ENCODE data around the gene SNX22.

The SNX22 gene

GRCh38 chr15:64191971-64192830, 40.7 kb downstream of the SNX22 start:
- no peaks in the 10 kb centered on the region for H3K36me3 ChIP-seq (ENCODE audit: insufficient read depth, low read depth, low read length)
- H3K27ac ChIP-seq (ENCODE audit: low read length): no peak overlapping the region
- H3K4me1 ChIP-seq (ENCODE audit: insufficient read depth, low read length): no peaks in the 10 kb centered on the region
- no peaks in the 10 kb centered on the region for H3K9me3 ChIP-seq (ENCODE audit: insufficient read depth, low read depth, low read length)
- H3K9ac ChIP-seq (ENCODE audit: low read depth, low read length): no peak overlapping the region
- no peaks in the 10 kb centered on the region for H3K27me3 ChIP-seq (ENCODE audit: insufficient read depth, low read length)
- no peak overlapping the region for H3K4me3 ChIP-seq (ENCODE audit: low read length)

GRCh38 chr15:64193971-64194370, 42.4 kb downstream of the SNX22 start:
- Histone ChIP-seq H3K4me3 (ENCODE audit: low read length) (no peak overlapping the region), H3K27me3 (ENCODE audit: insufficient read depth, low read length) (no peaks in the 10 kb centered on the region), H3K27ac (ENCODE audit: low read length) (no peak overlapping the region), H3K9ac (ENCODE audit: low read depth, low read length) (no peak overlapping the region), H3K4me1 (ENCODE audit: insufficient read depth, low read length) (no peaks in the 10 kb centered on the region), H3K9me3 (ENCODE audit: insufficient read depth, low read depth, low read length) (no peaks in the 10 kb centered on the region), H3K36me3 (ENCODE audit: insufficient read depth, low read depth, low read length) (no peaks in the 10 kb centered on the region)

GRCh38 chr15:64197425-64197824, 45.9 kb downstream of the SNX22 start:
- H3K9me3 ChIP-seq (ENCODE audit: insufficient read depth, low read depth, low read length): no peaks in the 10 kb centered on the region
- H3K4me3 ChIP-seq (ENCODE audit: low read length): no peak overlapping the region
- no peaks in the 10 kb centered on the region for H3K27me3 ChIP-seq (ENCODE audit: insufficient read depth, low read length)
- no peak overlapping the region for H3K9ac ChIP-seq (ENCODE audit: low read depth, low read length)
- H3K4me1 ChIP-seq (ENCODE audit: insufficient read depth, low read length): no peaks in the 10 kb centered on the region
- peaks cover 6% of the 10 kb centered on the region; the same call in 1 of the 2 replicates for H3K36me3 ChIP-seq (ENCODE audit: insufficient read depth, low read depth, low read length)
- no peak overlapping the region for H3K27ac ChIP-seq (ENCODE audit: low read length)

GRCh38 chr15:64205202-64205601, 53.7 kb downstream of the SNX22 start:
- no peak overlapping the region for H3K9ac ChIP-seq (ENCODE audit: low read depth, low read length)
- no peak overlapping the region for H3K27ac ChIP-seq (ENCODE audit: low read length)
- no peaks in the 10 kb centered on the region for H3K4me1 ChIP-seq (ENCODE audit: insufficient read depth, low read length)
- H3K9me3 ChIP-seq (ENCODE audit: insufficient read depth, low read depth, low read length): no peaks in the 10 kb centered on the region
- H3K4me3 ChIP-seq (ENCODE audit: low read length): no peak overlapping the region
- H3K36me3 ChIP-seq (ENCODE audit: insufficient read depth, low read depth, low read length): peaks cover 27% of the 10 kb centered on the region
- H3K27me3 ChIP-seq (ENCODE audit: insufficient read depth, low read length): no peaks in the 10 kb centered on the region

All from iPS-20b (cell line).